ENCODE data around the gene ELSPBP1.

DNA sequence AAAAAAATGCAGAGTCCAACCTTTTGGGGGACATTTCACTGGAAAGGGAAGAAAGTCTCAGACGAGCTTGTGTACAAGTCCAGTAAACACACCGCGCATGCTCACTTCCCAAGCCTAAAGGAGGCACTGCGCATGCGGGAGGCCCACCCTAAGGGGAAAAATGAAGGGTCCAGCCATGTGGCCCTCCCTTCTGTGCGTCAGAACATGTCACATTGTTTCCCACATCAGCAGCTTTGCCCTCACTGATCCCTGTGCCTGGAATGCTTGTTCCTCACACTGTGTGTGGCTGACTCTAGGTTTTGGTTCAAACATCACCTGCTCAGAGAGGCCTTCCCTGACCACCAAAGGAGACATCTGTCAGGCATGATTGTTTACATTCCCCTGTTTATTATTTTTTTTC, 4.4 kb downstream of the ELSPBP1 start:
- TF ChIP-seq TP53 (CRISPR knock-in tag; IDR thresholded peaks at IDR 0.05), result no peak
- TF ChIP-seq FOXP1 (CRISPR knock-in tag; IDR thresholded peaks at IDR 0.05; ENCODE audit: borderline replicate concordance), result no peak
- TF ChIP-seq, protein P1, sequence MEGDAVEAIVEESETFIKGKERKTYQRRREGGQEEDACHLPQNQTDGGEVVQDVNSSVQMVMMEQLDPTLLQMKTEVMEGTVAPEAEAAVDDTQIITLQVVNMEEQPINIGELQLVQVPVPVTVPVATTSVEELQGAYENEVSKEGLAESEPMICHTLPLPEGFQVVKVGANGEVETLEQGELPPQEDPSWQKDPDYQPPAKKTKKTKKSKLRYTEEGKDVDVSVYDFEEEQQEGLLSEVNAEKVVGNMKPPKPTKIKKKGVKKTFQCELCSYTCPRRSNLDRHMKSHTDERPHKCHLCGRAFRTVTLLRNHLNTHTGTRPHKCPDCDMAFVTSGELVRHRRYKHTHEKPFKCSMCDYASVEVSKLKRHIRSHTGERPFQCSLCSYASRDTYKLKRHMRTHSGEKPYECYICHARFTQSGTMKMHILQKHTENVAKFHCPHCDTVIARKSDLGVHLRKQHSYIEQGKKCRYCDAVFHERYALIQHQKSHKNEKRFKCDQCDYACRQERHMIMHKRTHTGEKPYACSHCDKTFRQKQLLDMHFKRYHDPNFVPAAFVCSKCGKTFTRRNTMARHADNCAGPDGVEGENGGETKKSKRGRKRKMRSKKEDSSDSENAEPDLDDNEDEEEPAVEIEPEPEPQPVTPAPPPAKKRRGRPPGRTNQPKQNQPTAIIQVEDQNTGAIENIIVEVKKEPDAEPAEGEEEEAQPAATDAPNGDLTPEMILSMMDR (IDR thresholded peaks at IDR 0.05), result no peak
- TF ChIP-seq, protein P2, sequence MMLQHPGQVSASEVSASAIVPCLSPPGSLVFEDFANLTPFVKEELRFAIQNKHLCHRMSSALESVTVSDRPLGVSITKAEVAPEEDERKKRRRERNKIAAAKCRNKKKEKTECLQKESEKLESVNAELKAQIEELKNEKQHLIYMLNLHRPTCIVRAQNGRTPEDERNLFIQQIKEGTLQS (CRISPR knock-in tag; conservative IDR thresholded peaks at IDR 0.05), result no peak
- no peak for TF ChIP-seq OVOL2 (CRISPR knock-in tag; IDR thresholded peaks at IDR 0.05; ENCODE audit: borderline replicate concordance)

Data from WTC11 (cell line).